ENCODE results near the gene C20orf202.

GRCh38 chr20:1169224-1169623 lies 34.0 kb upstream of the C20orf202 start:
- TF ChIP-seq CEBPB (IDR thresholded peaks at IDR 0.05): no peak
- TF ChIP-seq, protein P1, sequence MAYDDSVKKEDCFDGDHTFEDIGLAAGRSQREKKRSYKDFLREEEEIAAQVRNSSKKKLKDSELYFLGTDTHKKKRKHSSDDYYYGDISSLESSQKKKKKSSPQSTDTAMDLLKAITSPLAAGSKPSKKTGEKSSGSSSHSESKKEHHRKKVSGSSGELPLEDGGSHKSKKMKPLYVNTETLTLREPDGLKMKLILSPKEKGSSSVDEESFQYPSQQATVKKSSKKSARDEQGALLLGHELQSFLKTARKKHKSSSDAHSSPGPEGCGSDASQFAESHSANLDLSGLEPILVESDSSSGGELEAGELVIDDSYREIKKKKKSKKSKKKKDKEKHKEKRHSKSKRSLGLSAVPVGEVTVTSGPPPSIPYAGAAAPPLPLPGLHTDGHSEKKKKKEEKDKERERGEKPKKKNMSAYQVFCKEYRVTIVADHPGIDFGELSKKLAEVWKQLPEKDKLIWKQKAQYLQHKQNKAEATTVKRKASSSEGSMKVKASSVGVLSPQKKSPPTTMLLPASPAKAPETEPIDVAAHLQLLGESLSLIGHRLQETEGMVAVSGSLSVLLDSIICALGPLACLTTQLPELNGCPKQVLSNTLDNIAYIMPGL (CRISPR knock-in tag; IDR thresholded peaks at IDR 0.05; ENCODE audit: borderline replicate concordance): no peak
- TF ChIP-seq POLR2AphosphoS2 (conservative IDR thresholded peaks at IDR 0.05; ENCODE audit: low read length): no peak
- TF ChIP-seq MYC (IDR thresholded peaks at IDR 0.05; ENCODE audit: borderline replicate concordance, low read length): no peak
- no peak for TF ChIP-seq SMC3 (IDR thresholded peaks at IDR 0.05)

Measured in A549 (cell line).